ENCODE data around the gene FZR1. TPM values are rescaled to one million over a fixed set of nuclear protein-coding genes. Genes with fewer than 3 reads are reported as not detected.

Gene FZR1
- total RNA-seq, 2 experiments from 2014 or later, result 39.9 to 40.9 TPM

DNA sequence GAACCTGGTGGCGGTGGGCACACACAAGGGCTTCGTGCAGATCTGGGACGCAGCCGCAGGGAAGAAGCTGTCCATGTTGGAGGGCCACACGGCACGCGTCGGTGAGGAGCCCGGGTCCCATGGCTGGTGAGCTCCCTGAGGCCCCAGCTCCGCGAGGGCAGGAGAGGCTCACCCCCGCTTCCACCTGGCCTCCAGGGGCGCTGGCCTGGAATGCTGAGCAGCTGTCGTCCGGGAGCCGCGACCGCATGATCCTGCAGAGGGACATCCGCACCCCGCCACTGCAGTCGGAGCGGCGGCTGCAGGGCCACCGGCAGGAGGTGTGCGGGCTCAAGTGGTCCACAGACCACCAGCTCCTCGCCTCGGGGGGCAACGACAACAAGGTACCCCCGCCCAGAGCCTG is 25.6 kb downstream of the FZR1 start:
- TF ChIP-seq, protein P1, sequence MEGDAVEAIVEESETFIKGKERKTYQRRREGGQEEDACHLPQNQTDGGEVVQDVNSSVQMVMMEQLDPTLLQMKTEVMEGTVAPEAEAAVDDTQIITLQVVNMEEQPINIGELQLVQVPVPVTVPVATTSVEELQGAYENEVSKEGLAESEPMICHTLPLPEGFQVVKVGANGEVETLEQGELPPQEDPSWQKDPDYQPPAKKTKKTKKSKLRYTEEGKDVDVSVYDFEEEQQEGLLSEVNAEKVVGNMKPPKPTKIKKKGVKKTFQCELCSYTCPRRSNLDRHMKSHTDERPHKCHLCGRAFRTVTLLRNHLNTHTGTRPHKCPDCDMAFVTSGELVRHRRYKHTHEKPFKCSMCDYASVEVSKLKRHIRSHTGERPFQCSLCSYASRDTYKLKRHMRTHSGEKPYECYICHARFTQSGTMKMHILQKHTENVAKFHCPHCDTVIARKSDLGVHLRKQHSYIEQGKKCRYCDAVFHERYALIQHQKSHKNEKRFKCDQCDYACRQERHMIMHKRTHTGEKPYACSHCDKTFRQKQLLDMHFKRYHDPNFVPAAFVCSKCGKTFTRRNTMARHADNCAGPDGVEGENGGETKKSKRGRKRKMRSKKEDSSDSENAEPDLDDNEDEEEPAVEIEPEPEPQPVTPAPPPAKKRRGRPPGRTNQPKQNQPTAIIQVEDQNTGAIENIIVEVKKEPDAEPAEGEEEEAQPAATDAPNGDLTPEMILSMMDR (IDR thresholded peaks at IDR 0.05), result no peak
- H3K36me3 Mint-ChIP-seq (ENCODE audit: low read depth), result peaks cover 17% of the 10 kb centered on the region
- H3K27ac Mint-ChIP-seq, result no peak overlapping the region
- no peaks in the 10 kb centered on the region for H3K9me3 Mint-ChIP-seq
- intact Hi-C loops (cut with micrococcal nuclease), result no loop called here
- H3K4me3 Mint-ChIP-seq, result no peak overlapping the region
- ATAC-seq (no peak), DNase-seq (no peak)
- H3K27me3 Mint-ChIP-seq, result no peaks in the 10 kb centered on the region
- ChIA-PET POLR2A (interaction anchor here (0.9 to 1.1 kb wide), 2 partner anchors 9 to 10 kb away, joined by 3 read pairs; no protein-coding TSS in a partner anchor), CTCF (no interaction called here)
- no peaks in the 10 kb centered on the region for H3K4me1 Mint-ChIP-seq (ENCODE audit: low read depth)

DNA sequence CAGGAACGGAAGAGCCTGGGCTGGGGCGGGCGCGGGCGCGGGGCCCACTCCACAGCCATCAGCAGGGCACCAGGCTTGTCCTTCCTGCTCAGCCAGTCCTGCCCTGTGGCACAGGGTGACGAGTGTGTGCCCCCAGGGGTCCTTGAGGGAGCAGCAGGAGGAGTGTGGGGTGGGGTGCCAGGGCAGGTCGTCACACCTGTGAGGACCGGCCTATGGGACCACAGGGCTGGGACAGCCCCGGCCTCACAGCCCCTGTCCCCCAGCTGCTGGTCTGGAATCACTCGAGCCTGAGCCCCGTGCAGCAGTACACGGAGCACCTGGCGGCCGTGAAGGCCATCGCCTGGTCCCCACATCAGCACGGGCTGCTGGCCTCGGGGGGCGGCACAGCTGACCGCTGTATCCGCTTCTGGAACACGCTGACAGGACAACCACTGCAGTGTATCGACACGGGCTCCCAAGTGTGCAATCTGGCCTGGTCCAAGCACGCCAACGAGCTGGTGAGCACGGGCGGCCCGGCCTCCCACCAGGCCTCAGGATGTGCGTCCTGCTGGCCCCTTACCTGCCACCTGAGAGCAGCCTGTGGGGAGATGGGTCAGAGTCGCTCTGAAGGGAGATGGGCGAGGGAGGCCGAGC is 26.2 kb downstream of the FZR1 start:
- intact Hi-C loops (cut with micrococcal nuclease), result no loop called here
- CTCF ChIA-PET, result no interaction called here
- DNase-seq, result no peak
- no peak overlapping the region for H3K27ac Mint-ChIP-seq
- no peak overlapping the region for H3K4me3 Mint-ChIP-seq
- H3K36me3 Mint-ChIP-seq (ENCODE audit: low read depth), result peaks cover 17% of the 10 kb centered on the region
- H3K27me3 Mint-ChIP-seq, result no peaks in the 10 kb centered on the region
- POLR2A ChIA-PET, result interaction anchor here (0.9 to 1.1 kb wide), 3 partner anchors 10 to 21 kb away, joined by 3 read pairs; no protein-coding TSS in a partner anchor
- ATAC-seq, result no peak
- H3K4me1 Mint-ChIP-seq (ENCODE audit: low read depth), result no peaks in the 10 kb centered on the region
- H3K9me3 Mint-ChIP-seq, result no peaks in the 10 kb centered on the region
- TF ChIP-seq, protein P1 (IDR thresholded peaks at IDR 0.05), result no peak

DNA sequence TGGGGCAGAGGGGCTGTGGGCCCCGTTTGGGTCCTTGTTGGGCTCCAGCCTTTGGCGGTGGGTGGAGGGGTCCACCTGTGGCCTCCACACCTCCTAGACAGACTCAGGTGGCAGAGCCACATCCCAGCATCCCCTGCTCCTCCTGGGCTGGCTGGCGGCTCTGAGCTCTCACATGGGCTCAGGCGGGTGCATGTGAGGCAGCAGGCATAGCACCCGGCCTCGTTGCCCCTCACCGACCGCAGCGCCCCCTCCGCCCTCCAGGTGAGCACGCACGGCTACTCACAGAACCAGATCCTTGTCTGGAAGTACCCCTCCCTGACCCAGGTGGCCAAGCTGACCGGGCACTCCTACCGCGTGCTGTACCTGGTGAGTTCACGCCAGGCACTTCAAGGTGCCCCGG is 26.9 kb downstream of the FZR1 start:
- H3K4me3 Mint-ChIP-seq, result no peak overlapping the region
- H3K27ac Mint-ChIP-seq, result no peak overlapping the region
- ChIA-PET POLR2A (interaction anchor here (1.0 kb wide), 2 partner anchors 22 to 74 kb away, joined by 3 read pairs; no protein-coding TSS in a partner anchor), CTCF (no interaction called here)
- DNase-seq, result no peak
- no peak for ATAC-seq
- no peaks in the 10 kb centered on the region for H3K27me3 Mint-ChIP-seq
- H3K36me3 Mint-ChIP-seq (ENCODE audit: low read depth), result peaks cover 17% of the 10 kb centered on the region
- no peaks in the 10 kb centered on the region for H3K9me3 Mint-ChIP-seq
- TF ChIP-seq, protein P1 (IDR thresholded peaks at IDR 0.05), result no peak
- intact Hi-C loops (cut with micrococcal nuclease), result no loop called here
- H3K4me1 Mint-ChIP-seq (ENCODE audit: low read depth), result no peaks in the 10 kb centered on the region

DNA sequence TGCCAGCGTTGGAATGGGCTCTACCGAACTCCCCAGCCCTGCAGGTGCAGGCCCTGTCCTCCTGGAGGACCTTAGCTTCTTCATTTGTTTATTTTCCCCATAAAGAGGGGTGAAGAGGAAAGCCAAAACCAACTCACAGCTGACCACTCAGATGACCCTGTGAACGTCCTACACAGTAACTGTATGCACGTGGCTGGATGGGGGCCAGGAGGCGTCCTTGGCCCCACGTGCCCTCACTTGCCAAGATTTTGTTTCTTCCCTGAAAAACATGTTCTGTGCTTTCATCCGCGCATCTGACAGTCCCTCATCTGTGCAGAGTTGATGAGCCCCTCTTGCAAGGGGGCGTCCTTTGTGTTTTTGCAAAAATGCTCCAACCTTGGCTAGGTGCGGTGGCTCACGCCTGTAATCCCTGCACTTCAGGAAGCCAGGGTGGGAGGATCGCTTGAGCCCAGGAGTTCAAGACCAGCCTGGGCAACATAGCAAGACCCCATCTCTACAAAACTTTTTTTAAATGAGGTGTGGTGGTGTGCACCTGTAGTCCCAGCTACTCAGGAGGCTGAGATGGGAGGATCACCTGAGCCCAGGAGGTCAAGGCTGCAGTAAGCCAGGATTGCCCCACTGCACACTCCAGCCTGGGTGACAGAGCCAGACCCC is 27.6 kb downstream of the FZR1 start:
- DNase-seq, result no peak
- Mint-ChIP-seq H3K9me3 (no peaks in the 10 kb centered on the region), H3K27me3 (no peaks in the 10 kb centered on the region), H3K36me3 (ENCODE audit: low read depth) (peaks cover 22% of the 10 kb centered on the region), H3K4me1 (ENCODE audit: low read depth) (no peaks in the 10 kb centered on the region), H3K4me3 (no peak overlapping the region), H3K27ac (no peak overlapping the region)
- no peak for ATAC-seq
- CTCF ChIA-PET, result no interaction called here
- TF ChIP-seq, protein P1 (IDR thresholded peaks at IDR 0.05), result no peak
- POLR2A ChIA-PET, result interaction anchor here (1.0 kb wide), 1 partner anchor 74 kb away, joined by 3 read pairs; no protein-coding TSS in a partner anchor
- intact Hi-C loops (cut with micrococcal nuclease), result no loop called here
